Measurements from ENCODE around the gene PCBP3.

DNA sequence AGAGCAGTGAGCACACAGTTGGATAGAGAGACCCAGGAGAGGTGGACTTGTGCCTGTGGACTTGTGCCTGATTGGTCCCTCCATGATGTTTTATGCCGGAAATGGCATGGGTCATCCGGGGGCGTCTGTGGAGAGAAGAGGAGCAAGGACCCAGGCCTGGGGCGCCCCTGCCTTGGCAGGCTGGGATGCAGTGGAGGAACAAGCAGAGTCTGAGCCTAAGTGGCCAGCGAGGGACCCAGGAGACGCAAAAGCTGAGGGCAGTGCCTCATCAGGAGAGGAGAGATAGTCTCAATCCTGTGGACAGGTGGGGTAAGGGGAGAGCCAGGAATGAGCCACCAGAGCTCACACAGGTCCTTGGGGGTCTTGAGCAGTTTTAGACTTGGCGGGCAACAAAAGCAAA is 146.9 kb downstream of the PCBP3 start:
- TF ChIP-seq EZH2 (IDR thresholded peaks at IDR 0.05; ENCODE audit: low read depth), result no peak
- TF ChIP-seq, protein P1, sequence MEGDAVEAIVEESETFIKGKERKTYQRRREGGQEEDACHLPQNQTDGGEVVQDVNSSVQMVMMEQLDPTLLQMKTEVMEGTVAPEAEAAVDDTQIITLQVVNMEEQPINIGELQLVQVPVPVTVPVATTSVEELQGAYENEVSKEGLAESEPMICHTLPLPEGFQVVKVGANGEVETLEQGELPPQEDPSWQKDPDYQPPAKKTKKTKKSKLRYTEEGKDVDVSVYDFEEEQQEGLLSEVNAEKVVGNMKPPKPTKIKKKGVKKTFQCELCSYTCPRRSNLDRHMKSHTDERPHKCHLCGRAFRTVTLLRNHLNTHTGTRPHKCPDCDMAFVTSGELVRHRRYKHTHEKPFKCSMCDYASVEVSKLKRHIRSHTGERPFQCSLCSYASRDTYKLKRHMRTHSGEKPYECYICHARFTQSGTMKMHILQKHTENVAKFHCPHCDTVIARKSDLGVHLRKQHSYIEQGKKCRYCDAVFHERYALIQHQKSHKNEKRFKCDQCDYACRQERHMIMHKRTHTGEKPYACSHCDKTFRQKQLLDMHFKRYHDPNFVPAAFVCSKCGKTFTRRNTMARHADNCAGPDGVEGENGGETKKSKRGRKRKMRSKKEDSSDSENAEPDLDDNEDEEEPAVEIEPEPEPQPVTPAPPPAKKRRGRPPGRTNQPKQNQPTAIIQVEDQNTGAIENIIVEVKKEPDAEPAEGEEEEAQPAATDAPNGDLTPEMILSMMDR (conservative IDR thresholded peaks at IDR 0.05), result no peak
